ENCODE measurements around the gene DAND5.
"Not testable (repeated sequence)": the region's sequence is repeated elsewhere in the genome, so short reads cannot be mapped to it uniquely, and the experiment has no call there.

The DAND5 gene

GRCh38 chr19:12967907-12968306 lies 1.5 kb upstream of the DAND5 start:
- DNase-seq, result no peak

- no peak for DNase-seq
Observed at GRCh38 chr19:12970070-12970820, 869 bp downstream of the DAND5 start.

GRCh38 chr19:12973236-12973635 lies 3.9 kb downstream of the DAND5 start:
- DNase-seq, result no peak

- DNase-seq, result no peak
Observed at GRCh38 chr19:12974301-12975220, 5.2 kb downstream of the DAND5 start.

GRCh38 chr19:12975221-12975741 lies 5.9 kb downstream of the DAND5 start:
- DNase-seq, result no peak

GRCh38 chr19:12976109-12976508 lies 6.7 kb downstream of the DAND5 start:
- not testable (repeated sequence) for DNase-seq

- no peak for DNase-seq
Observed at GRCh38 chr19:12979974-12980373, 10.6 kb downstream of the DAND5 start.

- no peak for DNase-seq
Observed at GRCh38 chr19:12982648-12983047, 13.3 kb downstream of the DAND5 start.

GRCh38 chr19:12983091-12983490 lies 13.7 kb downstream of the DAND5 start:
- no peak for DNase-seq

GRCh38 chr19:12983542-12984142 lies 14.3 kb downstream of the DAND5 start:
- DNase-seq, result peak; percentile 83 to 89

- peak in 1 of 2 donors; percentile 35 for DNase-seq
Observed at GRCh38 chr19:12984143-12984627, 14.8 kb downstream of the DAND5 start.

GRCh38 chr19:12984683-12985048 lies 15.3 kb downstream of the DAND5 start:
- DNase-seq, result no peak

- DNase-seq, result peak; percentile 33 to 34
Observed at GRCh38 chr19:12985049-12985776, 15.8 kb downstream of the DAND5 start.

GRCh38 chr19:12986726-12987125 lies 17.4 kb downstream of the DAND5 start:
- no peak for DNase-seq

- DNase-seq, result no peak
Observed at GRCh38 chr19:12987190-12987589, 17.8 kb downstream of the DAND5 start.

GRCh38 chr19:12987781-12988180 lies 18.4 kb downstream of the DAND5 start:
- DNase-seq, result no peak

GRCh38 chr19:12990431-12990830 lies 21.1 kb downstream of the DAND5 start:
- no peak for DNase-seq

GRCh38 chr19:12990853-12991252 lies 21.5 kb downstream of the DAND5 start:
- DNase-seq, result no peak

- DNase-seq, result no peak
Observed at GRCh38 chr19:12991296-12991695, 21.9 kb downstream of the DAND5 start.

- DNase-seq, result no peak
Observed at GRCh38 chr19:12992729-12993128, 23.4 kb downstream of the DAND5 start.

- no peak for DNase-seq
Observed at GRCh38 chr19:12993562-12993961, 24.2 kb downstream of the DAND5 start.

All from CD4-positive, alpha-beta T cell treated with Interferon alpha-2 for 1 hour (primary cell).